NOMO-1 treated with dmso at 0.1 percent for 144 hours (cell line): Measurements from ENCODE around the gene APOL3.
"Not testable (repeated sequence)": the region's sequence is repeated elsewhere in the genome, so short reads cannot be mapped to it uniquely, and the experiment has no call there.

ENCODE experiments used
- DNase-seq: peaks from one replicate; lab custom pipeline; 2025; ENCODE audit not compliant: unreplicated experiment; lab: John Stamatoyannopoulos, UW

APOL3 gene

DNA sequence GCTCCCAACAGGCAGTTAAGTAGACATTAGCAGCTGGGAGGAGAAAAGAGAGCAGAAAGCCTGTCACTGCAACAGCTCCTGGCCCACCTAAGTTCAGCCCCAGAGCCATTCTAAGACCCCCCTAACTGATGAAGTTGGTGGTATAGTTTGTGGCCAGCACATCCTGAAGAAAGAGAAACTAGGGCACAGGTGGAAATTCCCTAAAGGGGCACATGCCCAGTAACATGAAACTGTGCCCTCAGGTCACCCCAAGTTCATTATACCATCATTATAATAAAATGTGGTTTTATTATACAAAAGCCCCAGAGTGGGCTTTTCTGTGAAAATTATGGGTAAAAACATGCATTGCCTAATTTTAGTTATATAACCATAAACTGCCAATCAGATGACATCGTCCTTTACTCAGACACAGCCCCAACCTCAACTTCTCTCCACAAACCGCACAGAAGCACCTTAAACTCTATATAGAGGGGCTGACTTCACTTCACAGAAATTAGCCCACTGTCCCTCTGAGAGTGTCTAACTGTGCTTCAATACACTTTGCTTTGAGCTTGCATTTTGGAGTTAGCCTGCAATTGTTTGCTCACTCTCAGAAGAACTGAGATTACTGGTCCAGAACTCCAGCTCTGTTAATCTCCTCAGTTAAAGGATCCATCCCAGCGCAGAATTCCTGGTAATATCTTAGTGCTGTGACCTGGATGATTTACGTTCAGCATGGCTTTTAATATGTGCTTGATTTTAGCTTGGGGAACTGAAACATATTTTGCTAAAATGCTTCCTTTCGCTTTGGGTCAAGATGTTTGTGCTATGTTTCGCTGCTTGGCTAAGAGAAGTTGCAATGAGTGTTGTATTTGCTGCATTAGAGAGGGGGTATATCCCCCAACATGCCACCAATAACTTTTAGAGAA is 1.8 kb upstream of the APOL3 start:
- peak; percentile 25 for DNase-seq

DNA sequence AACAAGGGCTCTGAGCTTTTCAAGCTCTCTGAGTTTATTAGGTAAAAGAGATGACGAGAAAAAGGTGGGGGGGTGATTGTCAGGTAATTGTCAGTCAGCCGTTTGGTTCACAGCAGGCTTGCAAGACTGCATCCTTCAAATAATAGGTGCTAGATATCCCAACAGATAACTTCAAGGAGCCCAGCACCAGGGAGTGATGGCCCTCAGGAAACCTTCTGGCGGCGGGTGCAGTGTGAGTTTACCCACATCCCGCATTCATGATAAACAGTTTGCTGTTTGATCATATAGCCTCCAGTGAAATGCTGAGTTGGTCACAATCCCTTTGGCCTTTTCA is 1.2 kb upstream of the APOL3 start:
- not testable (repeated sequence) for DNase-seq

DNA sequence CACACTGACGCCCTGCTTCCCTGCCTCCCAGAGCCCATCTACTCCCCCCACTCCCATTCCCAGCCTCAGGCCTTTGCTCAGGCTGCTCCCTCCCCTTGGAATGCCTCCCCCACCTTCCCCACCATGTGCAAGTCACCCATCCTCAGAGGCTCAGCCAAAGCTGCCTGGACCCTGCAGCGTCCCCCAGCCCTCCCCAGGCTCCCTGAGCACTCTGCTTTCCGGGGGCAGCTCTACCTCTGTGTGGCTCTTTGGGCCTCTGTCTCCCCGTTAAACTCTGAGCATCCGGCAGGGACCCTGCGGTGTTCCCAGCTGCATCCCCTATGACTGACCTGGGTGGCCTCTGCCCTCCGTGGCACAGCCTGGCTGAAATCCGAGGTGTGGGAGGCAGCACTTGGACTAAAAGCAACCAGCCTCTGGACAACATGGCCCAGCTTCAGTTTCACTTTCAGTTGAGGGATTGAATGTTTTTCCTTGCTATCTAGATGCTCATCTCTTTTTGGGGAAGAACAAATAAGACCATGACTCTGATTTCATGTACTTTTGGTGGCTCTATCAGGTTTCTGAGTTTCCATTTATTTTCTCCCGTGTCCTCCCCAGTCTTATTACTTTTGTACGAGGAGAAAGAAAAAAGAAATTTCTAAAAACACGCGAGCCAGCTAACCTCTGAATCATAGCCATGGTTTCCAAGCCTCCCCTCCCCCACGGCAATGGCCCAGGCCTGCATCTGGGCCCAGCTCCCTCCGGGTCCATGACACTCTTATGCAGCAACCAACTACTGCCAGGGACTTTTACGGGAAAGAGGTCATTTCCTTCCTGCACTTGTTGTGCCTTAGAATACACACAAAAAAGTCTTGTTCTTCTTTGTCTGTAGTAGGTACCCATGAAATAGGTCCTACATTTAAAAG is 3.8 kb downstream of the APOL3 start:
- no peak for DNase-seq

DNA sequence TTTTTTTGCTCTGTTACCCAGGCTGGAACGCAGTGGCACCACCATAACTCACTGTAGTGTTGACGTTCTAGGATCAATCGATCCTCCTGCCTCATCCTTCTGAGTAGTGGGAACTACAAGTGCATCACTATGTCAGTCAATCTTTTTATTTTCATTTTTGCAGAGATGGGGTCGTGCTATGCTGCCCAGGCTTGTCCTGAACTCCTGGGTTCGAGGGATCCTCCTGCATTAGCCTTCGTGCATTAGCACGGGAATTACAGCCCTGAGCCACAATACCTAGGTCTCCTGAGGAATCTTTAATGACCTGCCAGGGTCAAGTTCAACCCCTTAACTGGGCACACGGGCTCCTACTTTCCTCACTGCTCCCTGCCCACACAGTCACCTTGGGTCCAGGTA is 4.4 kb downstream of the APOL3 start:
- DNase-seq, result no peak

DNA sequence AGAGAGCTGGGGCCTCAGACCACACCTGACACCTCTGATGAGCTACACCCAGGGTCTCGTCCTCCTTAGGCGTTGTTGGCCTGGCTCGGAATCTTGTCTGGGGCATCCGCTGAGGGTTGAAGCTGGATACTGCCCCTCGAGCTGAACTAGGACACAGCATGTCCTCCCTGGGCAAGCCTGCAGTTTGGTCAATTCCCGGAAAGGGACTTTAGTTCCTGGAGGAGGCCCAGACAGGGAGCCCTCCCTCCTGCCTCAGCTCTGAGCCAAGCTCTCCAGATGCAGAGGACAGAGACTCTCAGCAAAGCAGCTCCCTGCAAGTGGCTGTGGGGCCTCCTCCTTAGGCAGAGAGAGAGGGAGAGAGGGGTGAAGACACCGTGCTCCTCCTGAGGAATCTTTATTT is 4.9 kb downstream of the APOL3 start:
- no peak for DNase-seq

DNA sequence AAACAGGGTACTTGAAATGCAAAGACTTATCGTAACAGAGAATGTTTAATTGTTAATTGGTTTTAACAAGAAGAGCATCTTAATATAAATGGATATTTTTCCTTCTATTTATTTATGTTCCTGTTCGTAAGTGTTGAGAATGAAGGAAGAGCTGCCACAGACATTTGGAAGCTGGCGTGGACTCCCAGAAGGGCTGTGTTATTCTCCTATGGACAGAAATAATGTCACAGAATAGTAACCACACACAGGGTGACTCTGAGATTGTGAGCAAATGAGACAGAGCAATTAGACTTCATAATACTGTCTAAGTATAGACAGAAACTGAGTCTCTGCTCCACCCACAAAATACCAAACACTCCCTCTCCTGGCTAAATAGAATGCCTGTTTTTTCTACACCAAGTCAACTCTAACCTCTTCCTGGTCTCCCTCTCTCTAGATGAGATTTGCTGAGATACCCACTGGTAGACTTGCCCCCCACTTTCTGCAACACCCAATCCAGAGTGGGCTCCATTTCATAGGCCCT is 6.1 kb downstream of the APOL3 start:
- no peak for DNase-seq

DNA sequence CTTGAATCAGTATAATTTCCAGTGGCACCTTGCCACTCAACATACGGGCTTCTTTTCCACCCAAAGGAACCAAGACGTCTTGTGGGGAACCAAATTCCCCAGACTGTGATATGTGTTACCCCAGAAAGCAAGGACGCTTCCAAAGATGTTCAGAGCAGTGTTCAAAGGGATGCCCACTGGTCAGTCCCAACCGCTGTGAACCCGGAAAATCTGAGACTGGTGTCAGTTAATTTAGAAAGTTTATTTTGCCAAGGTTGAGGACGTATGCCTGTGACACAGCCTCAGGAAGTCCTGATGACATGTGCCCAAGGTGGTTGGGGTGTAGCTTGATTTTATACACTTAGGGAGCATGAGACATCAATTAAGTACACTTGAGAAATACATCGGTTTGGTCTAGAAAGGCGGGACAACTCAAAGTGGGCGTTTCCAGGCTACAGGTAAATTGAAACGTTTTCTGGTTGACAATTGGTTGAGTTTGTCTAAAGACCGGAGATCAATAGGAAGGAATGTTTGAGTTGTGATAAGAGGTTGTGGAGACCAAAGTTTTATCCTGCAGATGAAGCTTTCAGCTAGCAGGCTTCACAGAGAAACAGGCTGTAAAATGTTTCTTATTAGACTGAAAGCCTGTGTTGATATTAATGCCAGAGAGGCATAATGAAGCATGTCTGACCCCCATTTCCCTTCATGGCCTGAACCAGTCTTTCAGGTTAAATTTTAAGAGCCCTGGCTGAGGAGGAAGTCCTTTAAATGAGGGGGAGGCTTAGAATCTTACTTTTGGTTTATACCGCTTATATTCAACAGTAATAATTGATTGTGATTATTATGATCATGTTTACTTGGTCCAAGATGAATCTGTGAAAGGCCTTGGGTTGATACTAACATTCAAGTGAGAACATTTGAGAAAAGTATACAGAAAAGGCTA is 6.8 kb downstream of the APOL3 start:
- no peak for DNase-seq

DNA sequence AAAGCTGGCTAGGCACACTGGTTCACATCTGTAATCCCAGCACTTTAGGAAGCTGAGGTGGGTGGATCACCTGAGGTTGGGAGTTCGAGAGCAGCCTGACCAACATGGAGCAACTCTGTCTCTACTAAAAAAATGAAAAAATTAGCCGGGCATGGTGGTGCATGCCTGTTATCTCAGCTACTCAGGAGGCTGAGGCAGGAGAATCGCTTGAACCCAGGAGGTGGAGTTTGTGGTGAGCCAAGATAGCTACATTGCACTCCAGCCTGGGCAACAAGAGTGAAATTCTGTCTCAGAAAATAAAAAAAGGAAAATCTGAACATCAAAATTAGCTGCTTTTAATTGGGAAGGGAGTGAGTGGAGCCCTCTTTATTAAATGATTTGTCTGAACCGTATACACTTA is 7.7 kb downstream of the APOL3 start:
- not testable (repeated sequence) for DNase-seq

DNA sequence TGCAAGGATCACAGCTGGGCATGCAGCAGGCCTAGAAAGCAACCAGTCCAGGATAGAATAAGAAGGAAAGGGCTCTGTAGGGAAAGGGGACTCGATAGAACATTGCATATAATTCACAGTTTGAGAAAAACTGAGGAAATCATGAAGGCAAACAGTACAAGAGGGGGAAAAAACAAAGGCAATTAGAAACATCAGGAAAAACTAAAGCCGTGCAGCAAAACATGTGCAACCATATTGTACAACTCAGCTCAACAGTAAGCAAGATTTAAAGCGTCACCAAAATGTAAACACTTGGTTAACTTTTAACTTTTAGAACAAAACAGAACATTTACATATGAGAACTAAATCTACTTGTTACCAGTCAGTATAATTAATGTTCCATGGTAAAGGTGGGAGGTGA is 8.5 kb downstream of the APOL3 start:
- no peak for DNase-seq

DNA sequence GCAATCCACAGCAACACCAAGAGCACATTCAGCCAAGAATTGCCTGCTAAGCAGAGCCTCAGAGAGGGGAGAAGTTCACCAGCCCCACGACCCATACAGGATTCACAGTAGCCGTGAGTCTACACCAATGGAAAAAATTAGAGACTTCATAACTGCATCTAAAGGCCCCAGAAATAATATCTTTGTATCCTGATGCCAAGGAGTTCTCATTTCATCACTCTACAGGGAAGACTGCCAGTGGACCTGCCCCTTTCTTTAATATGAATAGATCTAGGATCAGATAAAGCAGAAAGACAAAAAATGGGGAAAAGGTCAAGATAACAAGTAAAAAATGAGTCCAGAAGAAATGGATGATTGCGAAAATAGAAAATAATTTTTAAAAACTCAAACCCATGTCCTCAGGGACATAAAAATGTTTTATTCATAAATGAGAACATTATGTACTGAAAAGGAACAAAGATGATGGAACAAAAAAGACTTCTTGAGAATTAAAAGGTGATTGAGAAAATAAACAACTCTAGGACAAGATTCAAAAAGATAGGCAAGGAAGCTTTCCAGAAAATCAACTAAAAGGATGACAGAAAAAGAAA is 9.5 kb downstream of the APOL3 start:
- DNase-seq, result no peak

DNA sequence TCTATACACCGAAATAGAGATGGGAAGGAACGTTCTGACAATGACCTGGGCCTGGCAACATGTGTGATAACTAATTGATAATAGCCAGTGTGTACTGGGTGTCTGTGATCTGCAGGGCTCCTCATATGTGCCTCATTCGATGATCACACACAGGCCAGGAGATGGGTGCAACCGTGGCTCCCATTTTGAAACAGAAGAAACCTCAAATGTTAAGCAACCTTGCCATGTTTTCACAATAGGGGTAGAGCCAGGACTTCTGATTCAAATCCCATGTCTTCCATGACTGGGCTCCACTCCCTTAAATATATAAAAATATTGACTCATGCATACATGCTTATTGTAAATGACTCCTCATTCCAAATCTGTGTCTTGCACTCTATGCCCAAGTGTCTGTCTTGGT is 11.1 kb downstream of the APOL3 start:
- DNase-seq, result no peak

DNA sequence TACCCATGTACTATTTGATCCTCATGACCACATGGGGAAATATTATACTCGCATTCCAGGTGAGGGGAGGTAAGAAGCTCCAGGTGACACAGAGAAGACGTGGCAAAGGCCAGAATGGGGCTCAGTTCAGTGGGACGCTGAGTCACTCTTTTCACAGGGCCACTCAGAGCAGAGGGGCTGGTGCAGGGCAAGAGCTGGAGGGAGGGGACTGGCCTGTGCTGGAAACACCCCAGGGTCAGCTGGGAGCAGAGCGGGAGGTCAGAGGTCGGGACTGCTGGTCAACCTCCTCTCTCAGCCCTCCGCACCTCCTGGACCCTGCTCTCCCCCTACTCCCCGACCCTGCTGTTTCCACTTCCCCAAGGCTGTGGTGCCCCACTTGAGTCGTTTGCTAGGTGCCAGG is 12.1 kb downstream of the APOL3 start:
- no peak for DNase-seq

DNA sequence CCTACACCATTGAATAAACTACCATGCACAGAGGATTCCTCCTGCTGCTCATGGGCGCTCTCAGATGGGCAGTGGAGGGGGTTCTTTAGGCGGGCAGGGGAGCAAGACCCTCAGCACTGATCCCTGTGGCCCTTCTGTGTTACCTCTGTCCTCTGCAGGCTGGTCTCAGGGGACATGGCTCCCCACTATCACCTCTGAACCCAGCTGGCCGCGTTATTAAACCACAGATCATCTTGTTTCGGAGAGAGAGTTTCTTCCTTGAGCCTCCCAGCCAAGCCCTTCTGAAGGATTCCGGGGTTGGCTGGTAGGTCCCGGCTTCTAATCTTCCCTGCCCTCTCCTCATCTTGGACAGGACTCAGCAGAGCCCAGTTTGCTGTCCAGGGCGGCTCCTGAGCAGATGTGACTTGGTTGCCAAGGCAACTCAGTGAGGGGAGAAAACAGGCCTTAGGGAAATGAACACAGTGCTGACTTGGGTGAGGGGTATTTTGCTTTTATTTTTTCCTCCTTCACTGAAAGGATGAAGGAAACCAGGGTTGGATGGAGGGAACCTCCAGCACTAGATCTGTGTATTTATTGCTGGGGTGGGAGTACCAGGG is 13.3 kb downstream of the APOL3 start:
- DNase-seq, result no peak

DNA sequence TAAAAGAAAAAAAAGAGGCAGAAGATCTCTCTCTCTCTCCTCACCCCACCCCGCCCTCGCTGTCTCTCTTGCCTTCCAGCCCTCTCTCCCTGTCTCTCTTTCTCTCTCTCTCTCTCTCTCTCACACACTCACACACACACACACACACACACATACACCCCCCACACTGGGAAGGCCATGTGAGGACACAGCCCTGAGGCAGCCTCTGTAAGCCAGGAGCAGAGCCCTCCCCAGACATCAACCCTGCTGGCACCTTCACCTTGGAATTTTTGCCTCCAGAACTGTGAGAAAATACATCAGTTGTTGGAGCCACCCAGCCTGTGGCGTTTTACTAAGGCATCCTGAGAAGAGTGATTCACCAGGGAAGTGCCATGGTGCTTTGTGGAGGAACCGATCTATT is 14.7 kb downstream of the APOL3 start:
- no peak for DNase-seq

DNA sequence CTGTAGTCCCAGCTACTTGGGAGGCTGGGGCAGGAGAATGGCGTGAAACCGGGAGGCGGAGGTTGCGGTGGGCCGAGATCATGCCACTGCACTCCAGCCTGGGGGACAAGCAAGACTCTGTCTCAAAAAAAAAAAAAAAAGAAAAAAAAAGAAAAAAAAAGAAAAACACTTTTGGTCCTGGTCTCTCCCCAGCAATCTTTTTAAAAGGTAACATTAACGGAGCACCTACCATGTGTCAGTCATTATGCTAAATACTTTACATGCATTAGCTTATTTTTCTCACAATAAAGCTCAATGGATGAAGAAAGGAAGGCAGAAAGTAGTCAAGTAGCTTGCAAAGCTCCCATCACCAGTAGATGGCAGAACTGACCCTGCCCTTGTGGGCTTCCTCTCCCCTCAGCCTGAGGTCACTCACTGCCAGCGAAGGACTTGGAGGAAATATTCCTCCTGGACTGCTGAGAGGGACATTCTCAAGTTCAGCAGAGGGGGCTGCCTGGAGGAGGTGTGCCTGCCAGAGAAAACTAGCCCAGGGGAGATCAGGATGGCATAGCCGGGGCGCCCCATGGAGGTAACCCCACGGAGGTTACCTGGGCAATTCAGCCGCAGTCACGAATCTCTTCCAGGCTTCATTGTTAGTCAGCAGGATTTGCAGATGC is 15.5 kb downstream of the APOL3 start:
- no peak for DNase-seq

DNA sequence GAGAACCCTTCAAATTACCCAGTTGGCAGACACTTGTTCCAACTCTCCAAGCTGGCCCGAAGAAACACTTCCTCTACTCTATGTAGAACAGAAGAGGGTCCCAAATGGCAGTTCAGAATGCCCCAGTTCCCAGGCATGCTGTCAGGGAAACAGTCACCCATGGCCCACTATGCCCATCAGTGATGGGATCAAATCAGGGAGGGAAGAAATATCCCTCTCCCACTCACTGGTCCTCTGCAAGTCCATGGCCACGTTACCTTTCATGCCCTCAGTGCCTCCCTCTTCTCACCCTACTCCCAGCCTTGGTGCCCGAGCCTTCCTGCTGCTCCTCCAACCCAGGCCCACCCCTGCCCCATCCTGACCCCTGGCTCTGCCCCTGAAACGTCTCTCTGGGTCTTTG is 16.6 kb downstream of the APOL3 start:
- no peak for DNase-seq

DNA sequence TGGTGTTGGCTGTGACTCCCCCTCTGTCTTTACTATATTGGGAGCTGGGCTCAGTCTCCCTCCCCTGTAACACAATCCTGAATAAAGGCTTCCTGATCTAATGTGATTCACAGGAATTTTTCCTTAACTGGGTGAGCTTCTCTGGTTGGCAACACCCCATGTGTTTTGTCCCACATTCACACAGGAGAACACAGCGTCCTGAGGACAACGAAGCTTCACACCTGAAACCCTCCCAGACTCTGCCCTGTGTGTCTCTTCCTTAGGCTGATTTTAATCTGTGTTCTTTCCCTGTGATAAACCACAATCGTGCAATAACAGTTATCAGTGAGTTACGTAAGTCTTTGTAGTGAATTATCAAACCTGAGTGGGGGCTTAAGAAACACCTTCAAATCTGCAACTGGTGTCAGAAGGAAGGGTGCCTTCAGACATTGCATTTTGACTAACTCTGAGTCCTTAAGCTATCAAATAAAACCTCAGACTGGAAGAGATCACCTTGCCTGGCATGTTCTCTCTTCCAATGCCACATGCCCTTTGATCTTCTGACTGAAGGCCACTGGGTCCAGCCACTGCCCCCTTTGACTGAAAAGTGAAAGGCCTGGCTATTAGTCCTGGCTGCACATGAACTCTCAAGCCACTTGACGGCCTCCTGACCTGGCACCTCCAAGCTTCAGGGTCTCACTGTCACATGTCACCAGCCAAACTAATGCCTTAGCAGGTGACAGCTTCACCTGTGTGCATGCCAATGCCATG is 17.3 kb downstream of the APOL3 start:
- no peak for DNase-seq

DNA sequence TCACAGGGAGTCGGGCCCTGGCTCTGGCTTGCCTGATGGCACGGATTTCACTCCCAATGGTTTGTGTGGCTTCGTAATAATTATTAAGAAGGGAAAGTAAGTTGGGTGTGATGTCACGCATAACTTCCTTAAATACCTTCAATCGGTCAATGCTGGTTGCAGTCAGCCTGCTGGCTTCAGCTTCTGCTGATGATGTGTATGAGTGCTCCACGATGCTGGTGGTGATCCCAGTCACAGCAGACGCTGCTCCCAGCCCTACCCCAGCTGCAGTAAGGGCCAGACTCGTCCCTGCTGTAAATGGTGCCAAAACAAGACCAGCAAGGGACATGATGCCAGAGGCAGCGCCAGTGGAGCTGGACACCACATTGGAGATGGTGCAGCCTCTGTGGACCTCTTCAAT is 19.1 kb downstream of the APOL3 start:
- no peak for DNase-seq

DNA sequence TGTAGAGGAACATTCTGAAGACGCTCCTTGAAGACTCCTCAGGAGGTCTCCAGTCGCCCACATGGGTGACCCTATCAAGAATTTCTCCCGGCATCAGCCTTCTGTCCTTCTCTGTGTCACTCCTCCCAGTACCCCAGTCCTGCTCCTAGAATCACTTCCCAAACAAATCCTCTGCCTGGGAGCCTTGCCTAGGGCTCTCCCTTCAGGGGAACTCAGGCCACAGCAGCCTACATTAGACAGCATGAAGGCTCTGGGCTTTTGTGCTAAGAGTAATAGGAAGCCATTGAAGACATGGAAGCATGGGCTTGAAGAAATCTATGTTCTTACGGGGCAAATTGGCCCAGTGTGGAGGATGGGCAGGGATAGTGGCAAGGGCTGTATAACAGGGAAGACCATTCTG is 21.8 kb downstream of the APOL3 start:
- DNase-seq, result not testable (repeated sequence)
